ENCODE data around the gene SOX18. TPM values are rescaled to one million over a fixed set of nuclear protein-coding genes. Genes with fewer than 3 reads are reported as not detected.
"Not testable (repeated sequence)": the region's sequence is repeated elsewhere in the genome, so short reads cannot be mapped to it uniquely, and the experiment has no call there.

The SOX18 gene
- 0.84 and 0.92 TPM in 2 replicates for total RNA-seq

- intact Hi-C loops (cut with micrococcal nuclease): no loop called here
- H3K36me3 Mint-ChIP-seq (ENCODE audit: low read depth): no peaks in the 10 kb centered on the region
- H3K27me3 Mint-ChIP-seq: peaks cover 30% of the 10 kb centered on the region
- H3K4me1 Mint-ChIP-seq: peaks cover 18% of the 10 kb centered on the region
- H3K4me3 Mint-ChIP-seq: peak within 1 kb of the TSS; percentile 77
- peak; percentile 85 for DNase-seq
- peak within 1 kb of the TSS; percentile 34 for H3K27ac Mint-ChIP-seq
- H3K9me3 Mint-ChIP-seq: no peaks in the 10 kb centered on the region
Observed at GRCh38 chr20:64049060-64049877, at the start of gene SOX18. Gene SOX18, minus strand, starts transcription at chr20:64049639. Its CDS starts 123 bp downstream, at chr20:64049516.

DNA sequence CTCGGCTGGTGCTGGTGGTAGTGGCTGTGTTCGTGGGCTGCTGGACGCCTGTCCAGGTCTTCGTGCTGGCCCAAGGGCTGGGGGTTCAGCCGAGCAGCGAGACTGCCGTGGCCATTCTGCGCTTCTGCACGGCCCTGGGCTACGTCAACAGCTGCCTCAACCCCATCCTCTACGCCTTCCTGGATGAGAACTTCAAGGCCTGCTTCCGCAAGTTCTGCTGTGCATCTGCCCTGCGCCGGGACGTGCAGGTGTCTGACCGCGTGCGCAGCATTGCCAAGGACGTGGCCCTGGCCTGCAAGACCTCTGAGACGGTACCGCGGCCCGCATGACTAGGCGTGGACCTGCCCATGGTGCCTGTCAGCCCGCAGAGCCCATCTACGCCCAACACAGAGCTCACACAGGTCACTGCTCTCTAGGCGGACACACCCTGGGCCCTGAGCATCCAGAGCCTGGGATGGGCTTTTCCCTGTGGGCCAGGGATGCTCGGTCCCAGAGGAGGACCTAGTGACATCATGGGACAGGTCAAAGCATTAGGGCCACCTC is 49.1 kb upstream of the SOX18 start:
- Mint-ChIP-seq H3K9me3 (peaks cover 7% of the 10 kb centered on the region), H3K27ac (no peak overlapping the region), H3K4me3 (no peak overlapping the region), H3K36me3 (ENCODE audit: low read depth) (peaks cover 2% of the 10 kb centered on the region), H3K4me1 (no peaks in the 10 kb centered on the region), H3K27me3 (peaks cover 17% of the 10 kb centered on the region)
- intact Hi-C loops (cut with micrococcal nuclease): no loop called here
- DNase-seq: no peak

GRCh38 chr20:64096535-64096934 is 47.1 kb upstream of the SOX18 start:
- no peak for DNase-seq
- Mint-ChIP-seq H3K27me3 (peaks cover 8% of the 10 kb centered on the region), H3K36me3 (ENCODE audit: low read depth) (peaks cover 2% of the 10 kb centered on the region), H3K9me3 (peaks cover 7% of the 10 kb centered on the region), H3K4me3 (no peak overlapping the region), H3K27ac (no peak overlapping the region), H3K4me1 (no peaks in the 10 kb centered on the region)
- intact Hi-C loops (cut with micrococcal nuclease): no loop called here

DNA sequence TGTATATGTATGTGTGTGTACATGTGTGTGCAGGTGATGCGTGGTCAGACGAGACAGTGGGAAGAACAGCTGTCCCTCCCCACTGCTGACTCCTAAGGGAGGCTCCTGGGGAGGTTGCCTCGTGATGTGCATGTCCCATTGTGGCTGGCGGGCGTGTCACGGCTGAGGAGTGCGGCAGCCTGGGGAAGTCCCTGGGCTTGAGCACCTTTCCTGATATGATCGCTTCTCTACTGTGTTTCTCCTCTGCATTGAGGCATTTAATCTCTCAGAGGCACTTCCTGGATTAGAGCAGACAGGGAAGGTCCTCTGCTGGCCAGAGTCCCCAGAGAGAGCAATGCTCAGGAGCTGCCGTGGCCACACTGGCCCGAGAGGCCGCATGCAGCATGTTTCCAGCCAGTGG is 46.5 kb upstream of the SOX18 start:
- H3K4me3 Mint-ChIP-seq: no peak overlapping the region
- no peak overlapping the region for H3K27ac Mint-ChIP-seq
- peaks cover 2% of the 10 kb centered on the region for H3K36me3 Mint-ChIP-seq (ENCODE audit: low read depth)
- peaks cover 7% of the 10 kb centered on the region for H3K9me3 Mint-ChIP-seq
- no peak for DNase-seq
- H3K27me3 Mint-ChIP-seq: peaks cover 2% of the 10 kb centered on the region
- no peaks in the 10 kb centered on the region for H3K4me1 Mint-ChIP-seq
- intact Hi-C loops (cut with micrococcal nuclease): no loop called here

DNA sequence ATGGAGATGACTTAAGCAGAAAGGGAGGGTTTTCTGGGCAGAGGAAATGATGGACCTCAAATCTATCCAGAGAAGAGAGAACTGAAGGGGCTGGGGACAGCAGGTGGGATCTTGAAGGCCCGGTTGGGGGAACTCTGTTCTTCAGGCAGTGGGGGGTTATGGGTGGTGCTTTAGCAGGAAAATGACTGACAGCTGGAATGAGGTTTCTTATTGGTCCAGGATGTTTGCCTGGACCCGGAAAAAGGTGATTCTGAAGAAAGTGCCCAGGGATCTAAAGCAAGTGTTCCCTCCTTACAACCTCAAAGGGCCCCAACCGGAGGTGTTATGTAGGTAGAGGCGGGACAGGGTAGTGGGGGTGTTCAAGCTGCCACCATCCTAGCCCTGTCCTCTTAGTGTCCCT is 46.0 kb upstream of the SOX18 start:
- Mint-ChIP-seq H3K27ac (no peak overlapping the region), H3K36me3 (ENCODE audit: low read depth) (peaks cover 2% of the 10 kb centered on the region), H3K4me3 (no peak overlapping the region), H3K27me3 (no peaks in the 10 kb centered on the region), H3K9me3 (peaks cover 7% of the 10 kb centered on the region), H3K4me1 (no peaks in the 10 kb centered on the region)
- DNase-seq: no peak
- intact Hi-C loops (cut with micrococcal nuclease): no loop called here

- Mint-ChIP-seq H3K27me3 (peaks cover 3% of the 10 kb centered on the region), H3K36me3 (ENCODE audit: low read depth) (peaks cover 2% of the 10 kb centered on the region), H3K9me3 (peaks cover 7% of the 10 kb centered on the region), H3K27ac (no peak overlapping the region), H3K4me1 (no peaks in the 10 kb centered on the region), H3K4me3 (no peak overlapping the region)
- intact Hi-C loops (cut with micrococcal nuclease): no loop called here
- no peak for DNase-seq
Observed at GRCh38 chr20:64093013-64093503, 43.6 kb upstream of the SOX18 start.

- intact Hi-C loops (cut with micrococcal nuclease): no loop called here
- Mint-ChIP-seq H3K36me3 (ENCODE audit: low read depth) (peaks cover 2% of the 10 kb centered on the region), H3K4me3 (no peak overlapping the region), H3K9me3 (peaks cover 7% of the 10 kb centered on the region), H3K27ac (no peak overlapping the region), H3K27me3 (peaks cover 3% of the 10 kb centered on the region), H3K4me1 (no peaks in the 10 kb centered on the region)
- no peak for DNase-seq
Observed at GRCh38 chr20:64092258-64093012, 43.0 kb upstream of the SOX18 start.

GRCh38 chr20:64091770-64092169 is 42.3 kb upstream of the SOX18 start:
- Mint-ChIP-seq H3K4me3 (no peak overlapping the region), H3K4me1 (no peaks in the 10 kb centered on the region), H3K27ac (no peak overlapping the region), H3K9me3 (peaks cover 4% of the 10 kb centered on the region), H3K27me3 (peaks cover 3% of the 10 kb centered on the region), H3K36me3 (ENCODE audit: low read depth) (peaks cover under 1% of the 10 kb centered on the region)
- intact Hi-C loops (cut with micrococcal nuclease): no loop called here
- no peak for DNase-seq

DNA sequence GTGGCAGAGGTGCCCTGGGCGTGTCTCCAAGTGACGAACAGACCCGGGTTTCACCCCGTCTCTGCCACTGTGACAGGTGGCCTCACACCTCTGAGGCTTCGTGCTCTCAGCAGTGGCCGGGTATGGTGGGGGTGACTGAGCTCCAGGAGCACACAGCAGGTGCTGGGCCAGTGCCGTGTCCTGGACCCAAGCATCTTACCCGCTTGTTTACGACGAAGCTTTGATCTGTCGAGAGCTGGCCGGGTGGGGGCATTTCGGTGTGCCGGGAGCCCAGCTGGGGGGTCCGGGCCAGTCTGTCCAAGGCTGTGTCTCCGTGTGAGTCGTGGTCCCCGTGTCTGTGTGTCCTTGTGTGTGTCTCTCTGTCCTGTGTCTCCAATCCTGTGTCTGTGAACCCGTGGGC is 41.9 kb upstream of the SOX18 start:
- no peaks in the 10 kb centered on the region for H3K36me3 Mint-ChIP-seq (ENCODE audit: low read depth)
- no peak overlapping the region for H3K4me3 Mint-ChIP-seq
- peaks cover 6% of the 10 kb centered on the region for H3K27me3 Mint-ChIP-seq
- no peaks in the 10 kb centered on the region for H3K9me3 Mint-ChIP-seq
- H3K27ac Mint-ChIP-seq: no peak overlapping the region
- H3K4me1 Mint-ChIP-seq: no peaks in the 10 kb centered on the region
- no peak for DNase-seq
- intact Hi-C loops (cut with micrococcal nuclease): no loop called here

GRCh38 chr20:64090165-64090564 is 40.7 kb upstream of the SOX18 start:
- intact Hi-C loops (cut with micrococcal nuclease): no loop called here
- Mint-ChIP-seq H3K27me3 (peaks cover 17% of the 10 kb centered on the region), H3K36me3 (ENCODE audit: low read depth) (no peaks in the 10 kb centered on the region), H3K9me3 (no peaks in the 10 kb centered on the region), H3K4me1 (no peaks in the 10 kb centered on the region), H3K27ac (no peak overlapping the region), H3K4me3 (no peak overlapping the region)
- no peak for DNase-seq

DNA sequence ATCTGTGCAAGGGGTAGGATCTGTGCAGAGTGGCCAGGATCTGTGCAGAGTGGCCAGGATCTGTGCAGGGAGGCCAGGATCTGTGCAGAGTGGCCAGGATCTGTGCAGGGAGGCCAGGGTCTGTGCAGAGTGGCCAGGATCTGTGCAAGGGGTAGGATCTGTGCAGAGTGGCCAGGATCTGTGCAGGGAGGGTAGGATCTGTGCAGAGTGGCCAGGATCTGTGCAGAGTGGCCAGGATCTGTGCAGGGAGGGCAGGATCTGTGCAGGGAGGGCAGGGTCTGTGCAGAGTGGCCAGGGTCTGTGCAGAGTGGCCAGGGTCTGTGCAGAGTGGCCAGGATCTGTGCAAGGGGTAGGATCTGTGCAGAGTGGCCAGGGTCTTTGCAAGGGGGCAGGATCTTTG is 39.1 kb upstream of the SOX18 start:
- H3K27me3 Mint-ChIP-seq: peaks cover 25% of the 10 kb centered on the region
- H3K4me3 Mint-ChIP-seq; H3K9me3 Mint-ChIP-seq; DNase-seq; H3K4me1 Mint-ChIP-seq; intact Hi-C loops (cut with micrococcal nuclease); H3K27ac Mint-ChIP-seq; H3K36me3 Mint-ChIP-seq (ENCODE audit: low read depth): not testable (repeated sequence)

- peaks cover 12% of the 10 kb centered on the region for H3K4me1 Mint-ChIP-seq
- intact Hi-C loops (cut with micrococcal nuclease); H3K9me3 Mint-ChIP-seq; DNase-seq; H3K27ac Mint-ChIP-seq; H3K4me3 Mint-ChIP-seq; H3K36me3 Mint-ChIP-seq (ENCODE audit: low read depth): not testable (repeated sequence)
- peaks cover 29% of the 10 kb centered on the region for H3K27me3 Mint-ChIP-seq
Observed at GRCh38 chr20:64087226-64087825, 37.9 kb upstream of the SOX18 start.

DNA sequence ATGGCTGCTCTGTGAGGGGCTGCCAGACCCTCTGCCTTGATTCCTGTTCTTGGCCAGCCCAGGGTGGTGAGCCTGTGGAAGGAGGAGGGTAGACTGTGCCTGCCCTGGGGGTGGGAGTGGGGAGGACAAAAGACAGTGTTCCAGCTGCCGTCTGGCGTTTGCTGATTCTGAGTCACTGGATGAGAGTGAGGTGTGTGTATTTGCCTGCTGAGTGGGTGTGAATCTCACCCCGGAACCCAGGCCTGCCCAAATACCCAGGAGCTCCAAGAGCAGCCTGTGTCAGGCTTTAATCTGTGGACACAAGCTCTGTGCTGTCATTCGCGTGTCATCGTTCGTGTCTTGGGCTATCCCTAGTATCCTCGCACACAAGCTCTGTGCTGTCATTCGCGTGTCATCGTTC is 37.4 kb upstream of the SOX18 start:
- Mint-ChIP-seq H3K4me1 (peaks cover 14% of the 10 kb centered on the region), H3K4me3 (no peak overlapping the region), H3K9me3 (no peaks in the 10 kb centered on the region), H3K36me3 (ENCODE audit: low read depth) (no peaks in the 10 kb centered on the region), H3K27me3 (peaks cover 33% of the 10 kb centered on the region), H3K27ac (no peak overlapping the region)
- no peak for DNase-seq
- intact Hi-C loops (cut with micrococcal nuclease): no loop called here

Measured in activated CD4-positive, alpha-beta T cell treated with anti-CD3 and anti-CD28 coated beads, Interleukin-2, amount 10 ng/mL, durations not matched to agents 24 days and 14 days (primary cell).